Neutrophil (primary cell): Measurements from ENCODE around the gene MEGF6.

Source experiments
- H3K27ac ChIP-seq: fragments of 200-600 bp; sonication (generic); 2 replicates; pipeline ENCODE4 v1.5.1; 2016; ENCODE audit warnings: mild to moderate bottlenecking, moderate library complexity
- H3K27me3 ChIP-seq: fragments of 200-600 bp; sonication (generic); 2 replicates; pipeline ENCODE4 v1.6.0; 2016; ENCODE audit warnings: mild to moderate bottlenecking
- H3K36me3 ChIP-seq: fragments of 200-600 bp; sonication (generic); 2 replicates; pipeline ENCODE4 v1.5.1; 2017
- H3K4me1 ChIP-seq, 2 experiments: fragments of 200-600 bp in 1 of 2; sonication (generic) in 1 of 2; 1 replicate in 1 of 2; 2 replicates in 1 of 2; pipeline versions ENCODE4 v1.5.1 to v1.6.1; 2013 to 2016; ENCODE audit warnings: low read depth in 1 of 2, low read length in 1 of 2, mild to moderate bottlenecking in 1 of 2, moderate library complexity in 1 of 2; ENCODE audit not compliant: control insufficient read depth in 1 of 2, insufficient read depth in 1 of 2
- H3K4me3 ChIP-seq, 2 experiments: fragments of 200-600 bp in 1 of 2; sonication (generic) in 1 of 2; 1 replicate in 1 of 2; 2 replicates in 1 of 2; pipeline ENCODE4 v1.5.1; 2013 to 2016; ENCODE audit warnings: low read depth in 1 of 2, low read length in 1 of 2, mild to moderate bottlenecking in 1 of 2, moderate library complexity in 1 of 2
- H3K9me3 ChIP-seq: fragments of 200-600 bp; sonication (generic); 2 replicates; pipeline ENCODE4 v1.5.1; 2016
- CTCF ChIP-seq: fragments of 200-600 bp; sonication (generic); IDR thresholded peaks from 2 replicates; pipeline ENCODE4 v1.5.1; 2016; ENCODE audit warnings: antibody characterized with exemption

MEGF6 gene

GRCh38 chr1:3460672-3461131 is 150.6 kb downstream of the MEGF6 start:
- H3K27ac ChIP-seq: no peak overlapping the region
- H3K27me3 ChIP-seq: peaks cover 37% of the 10 kb centered on the region

GRCh38 chr1:3459940-3460671 is 151.2 kb downstream of the MEGF6 start:
- peaks cover 43% of the 10 kb centered on the region for H3K27me3 ChIP-seq
- H3K36me3 ChIP-seq: no peaks in the 10 kb centered on the region
- peaks cover 0 to under 1% of the 10 kb centered on the region in 2 experiments for H3K4me1 ChIP-seq
- no peak overlapping the region for H3K4me3 ChIP-seq
- H3K27ac ChIP-seq: no peak overlapping the region
- no peak for TF ChIP-seq CTCF
- no peaks in the 10 kb centered on the region for H3K9me3 ChIP-seq

More at GRCh38 chr1:3460672-3461131, 150.6 kb downstream of the MEGF6 start:
- H3K4me1 ChIP-seq: no peaks in the 10 kb centered on the region
- no peaks in the 10 kb centered on the region for H3K36me3 ChIP-seq
- TF ChIP-seq CTCF: no peak
- H3K9me3 ChIP-seq: no peaks in the 10 kb centered on the region
- no peak overlapping the region for H3K4me3 ChIP-seq

GRCh38 chr1:3459051-3459908 is 152.0 kb downstream of the MEGF6 start:
- no peak for TF ChIP-seq CTCF
- peaks cover 52% of the 10 kb centered on the region for H3K27me3 ChIP-seq
- H3K9me3 ChIP-seq: no peaks in the 10 kb centered on the region
- no peak overlapping the region for H3K27ac ChIP-seq
- H3K4me1 ChIP-seq: peaks cover 0 to 9% of the 10 kb centered on the region in 2 experiments
- H3K36me3 ChIP-seq: no peaks in the 10 kb centered on the region
- no peak overlapping the region for H3K4me3 ChIP-seq

GRCh38 chr1:3457910-3458883 is 153.1 kb downstream of the MEGF6 start:
- Histone ChIP-seq H3K4me1 (peaks cover 4 to 14% of the 10 kb centered on the region in 2 experiments), H3K27ac (no peak overlapping the region), H3K4me3 (no peak overlapping the region), H3K36me3 (no peaks in the 10 kb centered on the region), H3K27me3 (peaks cover 63% of the 10 kb centered on the region), H3K9me3 (no peaks in the 10 kb centered on the region)
- no peak for TF ChIP-seq CTCF
